Measurements from ENCODE around the gene TTC21B.

- TF ChIP-seq CTCF (IDR thresholded peaks at IDR 0.05) (no peak), POLR2A (IDR thresholded peaks at IDR 0.05) (no peak)
Observed at GRCh38 chr2:165897726-165898125, 55.9 kb downstream of the TTC21B start.
